IPS-18a (cell line): Measurements from ENCODE around the gene KRTAP10-6.
"Not testable (repeated sequence)": the region's sequence is repeated elsewhere in the genome, so short reads cannot be mapped to it uniquely, and the experiment has no call there.

Source experiments
- H3K27ac ChIP-seq: one replicate; pipeline ENCODE4 v1.5.1; 2013; ENCODE audit warnings: low read length
- H3K27me3 ChIP-seq: one replicate; pipeline ENCODE4 v1.6.1; 2013; ENCODE audit warnings: mild to moderate bottlenecking, low read length; ENCODE audit not compliant: control insufficient read depth, insufficient read depth
- H3K36me3 ChIP-seq: one replicate; pipeline ENCODE4 v1.6.1; 2013; ENCODE audit warnings: low read depth, low read length; ENCODE audit not compliant: control insufficient read depth
- H3K4me1 ChIP-seq: one replicate; pipeline ENCODE4 v1.6.1; 2013; ENCODE audit warnings: low read depth, low read length; ENCODE audit not compliant: control insufficient read depth
- H3K4me3 ChIP-seq: one replicate; pipeline ENCODE4 v1.5.1; 2013; ENCODE audit warnings: low read length
- H3K9ac ChIP-seq: one replicate; pipeline ENCODE4 v1.6.1; 2013; ENCODE audit warnings: mild to moderate bottlenecking, low read length, moderate library complexity
- H3K9me3 ChIP-seq: one replicate; pipeline ENCODE4 v1.6.1; 2013; ENCODE audit warnings: low read depth, low read length; ENCODE audit not compliant: control insufficient read depth

The KRTAP10-6 gene

GRCh38 chr21:44627831-44628233 lies 35.5 kb upstream of the KRTAP10-6 start:
- H3K27me3 ChIP-seq, H3K36me3 ChIP-seq, H3K9ac ChIP-seq, H3K4me1 ChIP-seq, H3K4me3 ChIP-seq, H3K27ac ChIP-seq: not testable (repeated sequence)
- peaks cover 19% of the 10 kb centered on the region for H3K9me3 ChIP-seq

DNA sequence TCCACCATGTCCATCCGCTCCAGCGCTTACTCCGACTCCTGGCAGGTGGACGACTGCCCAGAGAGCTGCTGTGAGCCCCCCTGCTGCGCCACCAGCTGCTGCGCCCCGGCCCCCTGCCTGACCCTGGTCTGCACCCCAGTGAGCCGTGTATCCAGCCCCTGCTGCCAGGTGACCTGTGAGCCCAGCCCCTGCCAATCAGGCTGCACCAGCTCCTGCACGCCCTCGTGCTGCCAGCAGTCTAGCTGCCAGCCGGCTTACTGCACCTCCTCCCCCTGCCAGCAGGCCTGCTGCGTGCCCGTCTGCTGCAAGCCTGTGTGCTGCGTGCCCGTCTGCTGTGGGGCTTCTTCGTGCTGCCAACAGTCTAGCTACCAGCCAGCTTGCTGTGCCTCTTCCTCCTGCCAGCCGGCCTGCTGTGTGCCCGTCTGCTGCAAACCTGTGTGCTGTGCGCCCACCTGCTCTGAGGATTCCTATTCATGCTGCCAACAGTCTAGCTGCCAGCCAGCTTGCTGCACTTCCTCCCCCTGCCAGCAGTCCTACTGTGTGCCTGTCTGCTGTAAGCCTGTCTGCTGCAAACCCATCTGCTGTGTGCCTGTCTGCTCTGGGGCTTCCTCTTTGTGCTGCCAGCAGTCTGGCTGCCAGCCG lies 35.0 kb upstream of the KRTAP10-6 start:
- not testable (repeated sequence) for H3K4me1 ChIP-seq, H3K27me3 ChIP-seq, H3K27ac ChIP-seq, H3K9ac ChIP-seq, H3K4me3 ChIP-seq, H3K36me3 ChIP-seq
- H3K9me3 ChIP-seq: peaks cover 19% of the 10 kb centered on the region

GRCh38 chr21:44626673-44627143 lies 34.4 kb upstream of the KRTAP10-6 start, which contains the start of gene KRTAP10-9:
Gene KRTAP10-9, plus strand, starts transcription at chr21:44627093. Its CDS starts 79 bp downstream, at chr21:44627172.
- no peaks in the 10 kb centered on the region for H3K27me3 ChIP-seq
- H3K27ac ChIP-seq: no peak within 1 kb of the TSS
- H3K9me3 ChIP-seq: peaks cover 19% of the 10 kb centered on the region
- no peak within 1 kb of the TSS for H3K9ac ChIP-seq
- H3K36me3 ChIP-seq: no peaks in the 10 kb centered on the region
- no peaks in the 10 kb centered on the region for H3K4me1 ChIP-seq
- H3K4me3 ChIP-seq: no peak within 1 kb of the TSS

GRCh38 chr21:44626262-44626661 lies 34.0 kb upstream of the KRTAP10-6 start:
- Histone ChIP-seq H3K9me3 (peaks cover 19% of the 10 kb centered on the region), H3K4me1 (no peaks in the 10 kb centered on the region), H3K4me3 (no peak overlapping the region), H3K9ac (no peak overlapping the region), H3K27me3 (no peaks in the 10 kb centered on the region), H3K36me3 (no peaks in the 10 kb centered on the region), H3K27ac (no peak overlapping the region)

GRCh38 chr21:44625756-44626155 lies 33.5 kb upstream of the KRTAP10-6 start:
- Histone ChIP-seq H3K36me3 (no peaks in the 10 kb centered on the region), H3K4me1 (no peaks in the 10 kb centered on the region), H3K4me3 (no peak overlapping the region), H3K9me3 (peaks cover 19% of the 10 kb centered on the region), H3K27ac (no peak overlapping the region), H3K9ac (no peak overlapping the region), H3K27me3 (no peaks in the 10 kb centered on the region)

- Histone ChIP-seq H3K27me3 (no peaks in the 10 kb centered on the region), H3K36me3 (no peaks in the 10 kb centered on the region), H3K27ac (no peak overlapping the region), H3K9me3 (peaks cover 19% of the 10 kb centered on the region), H3K9ac (no peak overlapping the region), H3K4me3 (no peak overlapping the region), H3K4me1 (no peaks in the 10 kb centered on the region)
These were observed 31.3 kb upstream of the KRTAP10-6 start for GRCh38 chr21:44623575-44623974.

DNA sequence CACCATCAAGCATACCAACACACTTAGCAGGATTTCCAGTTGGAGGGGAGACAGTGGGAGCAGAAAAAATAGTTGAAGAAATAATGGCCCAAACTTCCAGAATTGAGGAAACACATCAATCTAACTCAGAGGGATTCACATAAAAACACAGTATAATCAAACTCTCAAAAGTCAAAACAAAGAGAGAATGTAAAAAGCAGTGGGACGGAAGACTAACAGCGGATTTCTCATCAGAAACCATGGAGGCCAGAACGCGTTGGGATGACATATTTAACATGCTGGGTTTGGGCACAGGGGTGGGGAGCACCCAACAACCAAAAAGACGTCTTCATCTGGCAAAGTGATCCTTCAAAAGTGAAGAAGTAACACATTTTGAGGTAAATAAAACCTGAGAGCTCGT lies 27.6 kb upstream of the KRTAP10-6 start:
- H3K9me3 ChIP-seq: peaks cover 15% of the 10 kb centered on the region
- H3K27ac ChIP-seq: no peak overlapping the region
- no peaks in the 10 kb centered on the region for H3K36me3 ChIP-seq
- no peaks in the 10 kb centered on the region for H3K27me3 ChIP-seq
- H3K4me3 ChIP-seq: no peak overlapping the region
- no peaks in the 10 kb centered on the region for H3K4me1 ChIP-seq
- no peak overlapping the region for H3K9ac ChIP-seq

GRCh38 chr21:44618909-44619308 lies 26.6 kb upstream of the KRTAP10-6 start:
- no peak overlapping the region for H3K4me3 ChIP-seq
- H3K27ac ChIP-seq: no peak overlapping the region
- no peaks in the 10 kb centered on the region for H3K27me3 ChIP-seq
- H3K36me3 ChIP-seq: no peaks in the 10 kb centered on the region
- H3K9ac ChIP-seq: no peak overlapping the region
- H3K9me3 ChIP-seq: peaks cover 11% of the 10 kb centered on the region
- no peaks in the 10 kb centered on the region for H3K4me1 ChIP-seq

- H3K36me3 ChIP-seq: no peaks in the 10 kb centered on the region
- no peak overlapping the region for H3K9ac ChIP-seq
- no peak overlapping the region for H3K4me3 ChIP-seq
- H3K27ac ChIP-seq: no peak overlapping the region
- peaks cover 7% of the 10 kb centered on the region for H3K9me3 ChIP-seq
- H3K4me1 ChIP-seq: no peaks in the 10 kb centered on the region
- no peaks in the 10 kb centered on the region for H3K27me3 ChIP-seq
These were observed 26.2 kb upstream of the KRTAP10-6 start for GRCh38 chr21:44618504-44618903.

- Histone ChIP-seq H3K9ac (no peak overlapping the region), H3K9me3 (no peaks in the 10 kb centered on the region), H3K27ac (no peak overlapping the region), H3K27me3 (no peaks in the 10 kb centered on the region), H3K4me1 (no peaks in the 10 kb centered on the region), H3K36me3 (no peaks in the 10 kb centered on the region), H3K4me3 (no peak overlapping the region)
These were observed 24.8 kb upstream of the KRTAP10-6 start for GRCh38 chr21:44617071-44617501.

- Histone ChIP-seq H3K27ac (no peak overlapping the region), H3K27me3 (no peaks in the 10 kb centered on the region), H3K36me3 (no peaks in the 10 kb centered on the region), H3K9me3 (peaks cover 1% of the 10 kb centered on the region), H3K4me1 (no peaks in the 10 kb centered on the region), H3K9ac (no peak overlapping the region), H3K4me3 (no peak overlapping the region)
These were observed 24.3 kb upstream of the KRTAP10-6 start for GRCh38 chr21:44616591-44616926.

DNA sequence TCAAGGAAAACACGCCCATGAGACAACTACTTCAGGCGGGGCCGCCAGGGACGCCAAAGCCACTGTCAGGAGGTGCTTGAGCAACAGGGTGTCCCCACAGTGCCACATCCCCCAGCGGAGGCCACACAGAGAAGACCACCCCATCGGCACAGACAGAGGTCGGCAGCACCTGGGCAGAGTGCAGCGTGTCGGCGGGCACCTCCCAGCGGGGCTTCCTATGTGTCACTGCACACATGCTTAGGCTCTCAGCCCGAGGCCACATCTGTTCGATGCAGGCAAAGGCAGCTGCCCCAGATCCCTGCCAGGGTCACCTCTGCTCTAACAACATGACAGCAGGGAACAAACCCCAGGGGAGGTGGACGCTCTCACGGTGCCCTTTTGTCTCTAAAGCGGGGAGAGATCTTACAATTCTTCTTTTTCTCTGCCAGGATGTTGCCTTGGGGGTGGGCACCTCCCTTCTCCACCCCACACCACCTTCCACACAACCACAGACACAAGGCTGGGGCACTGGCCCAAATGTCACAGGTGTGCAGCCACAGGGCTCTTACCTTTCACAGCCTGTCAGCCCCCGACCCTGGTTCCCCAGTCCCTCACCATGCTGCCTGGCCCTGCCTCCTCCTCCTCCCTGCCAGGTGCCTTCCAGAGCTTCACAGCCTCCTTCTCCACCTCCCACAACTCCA lies 23.7 kb upstream of the KRTAP10-6 start:
- Histone ChIP-seq H3K4me3 (no peak overlapping the region), H3K27me3 (no peaks in the 10 kb centered on the region), H3K9me3 (peaks cover 4% of the 10 kb centered on the region), H3K4me1 (no peaks in the 10 kb centered on the region), H3K36me3 (no peaks in the 10 kb centered on the region), H3K27ac (no peak overlapping the region), H3K9ac (no peak overlapping the region)
